GM12878 (cell line): ENCODE measurements around the gene PAN3. TPM values are rescaled to one million over a fixed set of nuclear protein-coding genes. Genes with fewer than 3 reads are reported as not detected.

Experiments
- BCL3 ChIP-seq: IDR thresholded peaks from 2 replicates; pipeline ENCODE4 v1.6.1; 2011; ENCODE audit warnings: borderline replicate concordance, low read depth, mild to moderate bottlenecking, moderate library complexity, low read length; ENCODE audit not compliant: insufficient read depth, poor library complexity, severe bottlenecking
- CHD1 ChIP-seq: IDR thresholded peaks from 2 replicates; pipeline ENCODE4 v1.6.1; 2012; ENCODE audit warnings: low read depth, low read length, improper control_type of control experiment
- EP300 ChIP-seq, 2 experiments: fragments of 150-350 bp in 1 of 2; IDR thresholded peaks; 2 replicates each; pipeline ENCODE4 v1.6.1; 2011 to 2012; ENCODE audit warnings: low read depth in 2 of 2, low read length in 2 of 2, borderline replicate concordance in 1 of 2, improper control_type of control experiment in 1 of 2, inconsistent platforms in 1 of 2; ENCODE audit not compliant: control insufficient read depth in 1 of 2
- HDGF ChIP-seq: fragments of 450-650 bp; IDR thresholded peaks from 2 replicates; pipeline ENCODE4 v1.6.1; 2016; ENCODE audit warnings: antibody characterized with exemption
- MYB ChIP-seq: fragments of 150-350 bp; IDR thresholded peaks from 2 replicates; pipeline ENCODE4 v1.6.1; 2014; ENCODE audit warnings: mild to moderate bottlenecking, low read depth, low read length, borderline replicate concordance
- POU2F2 ChIP-seq: IDR thresholded peaks from 3 replicates; pipeline ENCODE4 v1.6.1; 2011; ENCODE audit warnings: low read depth, mild to moderate bottlenecking, low read length, borderline replicate concordance
- RAD51 ChIP-seq: fragments of 450-650 bp; IDR thresholded peaks from 2 replicates; pipeline ENCODE4 v1.6.1; 2016; ENCODE audit warnings: moderate library complexity, mild to moderate bottlenecking, inconsistent platforms
- SIX5 ChIP-seq: IDR thresholded peaks from 2 replicates; pipeline ENCODE4 v1.6.1; 2011; ENCODE audit warnings: mild to moderate bottlenecking, low read depth, low read length, moderate library complexity; ENCODE audit not compliant: severe bottlenecking
- STAT3 ChIP-seq: IDR thresholded peaks from 2 replicates; pipeline ENCODE4 v1.6.1; 2011; ENCODE audit warnings: low read depth, low read length, improper control_type of control experiment
- ZNF217 ChIP-seq: fragments of 450-650 bp; IDR thresholded peaks from 2 replicates; pipeline ENCODE4 v1.6.1; 2017; ENCODE audit warnings: antibody characterized with exemption, mild to moderate bottlenecking
- ZNF592 ChIP-seq: fragments of 450-650 bp; IDR thresholded peaks from 2 replicates; pipeline ENCODE4 v1.6.1; 2017; ENCODE audit warnings: mild to moderate bottlenecking, moderate library complexity
- polyA plus RNA-seq, 11 experiments: library from polyadenylated mRNA; depleted of rRNA in 4 of 11; unstranded in 6 of 11; stranded (reverse) in 5 of 11; fragments of >200 nt; fragmentation: Nextera tagmentation in 4 of 11; fragmentation: Illumina TruSeq in 1 of 11; extraction: Ambion mirVana in 4 of 11; extraction: Trizol in 1 of 11; gene quantifications; 1 replicate in 1 of 11; 2 replicates in 10 of 11; pipeline versions ENCODE4 v1.2.1 to v1.2.3, GENCODE V29; 2011 to 2016; ENCODE audit warnings: inconsistent platforms in 2 of 11, missing spikeins in 2 of 11, low read depth in 1 of 11
- total RNA-seq, 4 experiments: library from RNA; depleted of rRNA in 3 of 4; stranded (reverse); fragments of >200 nt in 3 of 4; fragmentation: Illumina TruSeq in 1 of 4; extraction: Trizol in 1 of 4; gene quantifications; 2 replicates each; pipeline versions ENCODE4 v1.2.1 to v1.2.3, GENCODE V29; 2013 to 2021

PAN3 gene
- total and polyA plus RNA-seq, 10 of the 15 experiments (the other 5 are each of a cell fraction or from before 2014, with no cell fraction given): 13.0 to 33.3 (median 19.9) TPM

- peak in 1 of 2 experiments; percentile 36; a peak in 1 of 4 replicates for TF ChIP-seq EP300 (IDR thresholded peaks at IDR 0.05; ENCODE audit: borderline replicate concordance in 1 of 2, control insufficient read depth in 1 of 2, low read depth in 2 of 2, low read length in 2 of 2)
- no peak for TF ChIP-seq CHD1
- TF ChIP-seq RAD51: no peak
- TF ChIP-seq MYB: no peak
- TF ChIP-seq STAT3: no peak
- no peak for TF ChIP-seq ZNF217
- TF ChIP-seq SIX5: no peak
- no peak for TF ChIP-seq POU2F2
- no peak for TF ChIP-seq HDGF
- TF ChIP-seq BCL3: no peak
- no peak for TF ChIP-seq ZNF592
These were observed 49.3 kb upstream of the PAN3 start (continued) for GRCh38 chr13:28089065-28089464.
